ENCODE measurements around the gene ACTBL2.
"Not testable (repeated sequence)": the region's sequence is repeated elsewhere in the genome, so short reads cannot be mapped to it uniquely, and the experiment has no call there.

The ACTBL2 gene

DNA sequence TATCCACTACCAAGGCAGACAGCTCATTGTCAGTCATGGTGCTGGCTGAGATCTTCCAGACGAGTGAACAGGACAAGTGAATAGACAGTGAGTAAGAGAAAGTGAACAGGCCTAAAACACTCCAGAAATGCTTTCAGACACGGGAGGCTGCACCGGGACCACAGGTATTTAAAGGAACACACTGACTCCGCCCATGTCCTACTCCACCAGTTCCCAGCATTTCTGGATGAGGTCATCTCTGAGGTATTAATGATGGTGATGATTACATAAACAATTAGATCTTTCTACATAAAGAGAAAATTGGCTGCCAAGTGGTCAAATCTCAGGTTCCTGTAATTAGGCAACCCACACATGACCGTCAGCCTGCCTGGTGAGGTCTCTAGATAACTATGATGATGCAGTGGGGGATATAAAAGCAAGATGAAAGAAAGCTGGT is at the start of gene ACTBL2:
TSS of gene ACTBL2 (minus strand) at position 141 of the 436 bp plus-strand sequence. CDS start at position 37, 104 bp downstream.
- in situ Hi-C loops (cut with HindIII; ENCODE audit: low sequenced_read_pairs), result no loop called here

GRCh38 chr5:57531333-57531732 is 48.7 kb upstream of the ACTBL2 start:
- in situ Hi-C loops (cut with HindIII; ENCODE audit: low sequenced_read_pairs), result no loop called here

- in situ Hi-C loops (cut with HindIII; ENCODE audit: low sequenced_read_pairs), result no loop called here
Observed at GRCh38 chr5:57529864-57530263, 47.3 kb upstream of the ACTBL2 start.

DNA sequence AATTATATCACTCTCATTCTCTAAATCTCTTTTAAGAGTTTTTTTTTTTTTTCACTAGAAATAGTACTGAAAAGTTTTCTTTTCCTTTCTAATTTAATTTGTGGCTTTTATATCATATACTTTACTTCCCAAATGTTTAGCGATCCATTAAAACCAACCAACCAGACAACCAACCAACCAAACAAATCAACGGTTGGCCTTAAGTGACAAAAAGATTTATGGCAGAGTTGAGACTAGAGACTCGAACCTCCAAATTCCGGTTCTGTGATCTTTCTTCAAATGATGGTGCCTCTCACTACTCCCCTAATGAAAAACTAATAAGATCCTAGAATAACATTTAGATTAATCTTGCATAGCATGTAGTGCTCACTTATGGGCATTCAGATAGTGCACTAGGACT is 45.3 kb upstream of the ACTBL2 start:
- in situ Hi-C loops (cut with HindIII; ENCODE audit: low sequenced_read_pairs), result no loop called here

DNA sequence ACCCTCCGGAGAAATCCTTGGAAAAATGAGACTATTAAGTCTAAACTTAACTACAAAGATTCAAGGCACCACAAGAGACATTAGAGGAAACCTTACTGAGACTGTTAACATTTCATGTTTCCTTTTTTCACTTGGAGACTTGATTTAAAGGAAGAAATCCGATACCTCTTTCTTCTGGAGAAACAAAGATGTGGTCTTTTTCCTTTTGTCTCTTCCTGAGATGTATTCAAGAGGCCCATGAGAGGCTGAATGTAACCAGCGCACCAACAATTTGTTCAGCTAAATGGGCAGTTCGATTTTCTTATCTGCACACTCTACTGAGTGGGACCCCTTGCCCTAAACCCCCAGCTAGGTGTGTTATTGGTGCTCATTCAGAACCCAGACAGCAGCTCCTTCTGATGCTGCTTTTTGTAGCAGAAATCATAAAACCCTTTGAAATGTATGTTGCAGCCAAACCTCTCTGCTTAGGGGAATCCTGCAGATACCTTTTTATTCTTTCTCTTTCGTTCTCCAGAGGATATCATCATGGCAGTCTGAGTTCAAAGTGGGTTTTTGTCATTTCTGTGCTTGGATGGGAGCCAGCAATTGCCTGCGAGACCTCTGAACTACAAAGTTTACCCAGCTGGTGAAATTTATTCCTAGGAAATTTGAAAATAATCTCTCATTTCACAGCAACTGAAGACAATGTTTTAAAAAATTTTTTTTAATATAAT is 41.9 kb upstream of the ACTBL2 start:
- in situ Hi-C loops (cut with HindIII; ENCODE audit: low sequenced_read_pairs), result no loop called here

GRCh38 chr5:57522477-57522876 is 39.9 kb upstream of the ACTBL2 start:
- in situ Hi-C loops (cut with HindIII; ENCODE audit: low sequenced_read_pairs), result not testable (repeated sequence)

DNA sequence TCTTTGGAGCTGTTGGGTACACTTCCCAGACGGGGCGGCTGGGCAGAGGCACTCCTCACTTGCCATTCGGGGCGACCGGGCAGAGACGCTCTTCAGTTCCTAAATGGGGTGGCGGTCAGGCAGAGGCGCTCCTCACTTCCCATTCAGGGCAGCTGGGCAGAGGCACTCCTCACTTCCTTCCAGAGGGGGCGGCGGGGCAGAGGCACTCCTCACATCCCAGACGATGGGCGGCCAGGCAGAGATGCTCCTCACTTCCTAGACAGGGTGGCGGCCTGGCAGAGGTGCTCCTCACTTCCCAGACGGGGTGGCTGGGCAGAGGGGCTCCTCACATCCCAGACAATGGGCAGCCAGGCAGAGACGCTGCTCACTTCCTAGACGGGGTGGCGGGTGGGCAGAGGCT is 35.8 kb upstream of the ACTBL2 start:
- in situ Hi-C loops (cut with HindIII; ENCODE audit: low sequenced_read_pairs), result not testable (repeated sequence)

DNA sequence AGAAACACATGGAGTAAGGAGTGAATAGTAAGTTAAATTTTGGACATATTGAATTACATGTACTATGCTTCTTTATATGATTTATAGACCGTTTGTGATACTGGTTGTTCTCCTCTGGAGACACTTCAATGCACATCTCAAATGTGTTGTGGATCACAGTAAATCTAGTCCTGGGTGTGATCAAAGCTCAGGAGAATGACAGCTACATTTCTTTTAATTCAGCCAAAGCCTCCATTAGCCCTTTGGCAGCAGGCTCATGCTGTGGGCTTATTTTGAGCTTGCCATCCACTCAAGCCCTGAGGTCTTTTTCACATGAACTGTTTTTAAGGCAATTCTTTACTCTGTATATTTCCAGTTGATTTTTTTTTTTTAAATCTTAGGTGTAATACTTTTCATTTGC is 34.6 kb upstream of the ACTBL2 start:
- in situ Hi-C loops (cut with HindIII; ENCODE audit: low sequenced_read_pairs), result no loop called here

DNA sequence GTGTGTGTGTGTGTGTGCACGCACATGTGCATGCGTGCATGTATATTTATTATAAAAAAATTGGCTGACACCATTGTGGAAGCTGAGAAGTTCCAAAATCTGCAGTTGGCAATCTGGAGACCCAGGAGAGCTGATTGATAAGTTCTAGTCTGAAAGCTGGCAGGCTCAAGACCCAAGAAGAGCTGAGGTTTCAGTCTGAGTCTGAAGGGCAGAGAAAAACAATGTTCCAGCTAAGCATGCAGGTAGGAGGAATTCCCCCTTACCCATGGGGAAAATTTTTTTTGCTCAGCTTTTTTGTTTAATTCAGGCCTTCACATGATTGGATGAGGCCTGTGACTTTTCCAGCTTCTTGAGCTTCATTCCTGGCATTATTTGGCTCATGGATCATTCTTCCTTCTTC is 31.2 kb upstream of the ACTBL2 start:
- in situ Hi-C loops (cut with HindIII; ENCODE audit: low sequenced_read_pairs), result no loop called here

DNA sequence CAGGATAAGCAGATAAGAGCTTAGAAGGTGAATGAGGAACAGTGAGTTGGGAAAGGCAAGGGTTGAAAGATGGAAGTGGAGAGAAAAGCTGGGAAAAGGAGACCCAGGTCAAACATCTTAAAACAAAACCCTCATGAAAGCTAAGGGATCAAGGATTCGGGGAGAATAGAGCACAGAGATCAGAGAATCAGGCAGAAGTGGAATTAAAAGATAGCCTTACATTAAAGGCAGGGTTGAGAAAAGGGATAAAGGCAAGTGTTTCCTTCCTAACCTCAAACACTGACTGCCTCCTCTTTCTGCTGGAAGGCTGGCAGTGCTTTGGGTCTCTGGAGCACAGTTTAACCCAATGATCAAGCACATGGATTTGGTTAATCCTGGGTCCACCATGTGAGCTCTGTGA is 28.7 kb upstream of the ACTBL2 start:
- in situ Hi-C loops (cut with HindIII; ENCODE audit: low sequenced_read_pairs), result no loop called here

DNA sequence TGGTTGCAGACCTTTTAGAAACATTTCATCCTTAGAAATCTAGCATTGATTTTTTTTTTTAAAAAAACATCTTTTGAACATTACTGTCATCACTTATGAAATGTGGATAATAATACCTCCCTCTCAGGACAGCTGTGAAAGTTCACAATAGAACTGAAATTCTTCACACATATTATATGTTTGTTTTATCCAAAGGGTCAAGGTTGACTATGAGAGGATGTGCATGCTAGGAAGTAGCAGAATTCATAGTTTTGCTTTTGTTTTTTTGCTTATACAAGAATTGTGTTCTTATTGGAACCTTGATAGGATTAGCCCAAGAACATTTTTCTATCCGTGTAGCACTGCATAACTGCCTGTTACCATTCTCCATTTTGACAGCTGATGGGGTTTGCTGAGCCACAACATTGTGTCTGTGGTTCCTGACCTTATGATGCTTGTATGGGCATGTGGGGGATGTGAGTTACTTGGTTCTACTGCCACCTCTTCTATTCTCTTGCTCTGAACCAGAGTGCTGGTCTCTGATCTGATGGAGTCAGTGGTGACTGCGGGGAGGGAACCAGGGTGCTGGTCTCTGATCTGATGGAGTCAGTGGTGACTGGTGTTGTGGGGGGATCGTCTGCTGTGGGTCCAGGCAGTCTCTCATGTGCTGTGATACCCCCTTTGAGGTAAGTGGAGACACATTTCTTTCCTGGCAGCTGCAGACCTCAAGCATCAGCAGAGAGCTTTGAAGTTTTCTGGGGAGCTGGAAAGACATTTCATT is 27.1 kb upstream of the ACTBL2 start:
- in situ Hi-C loops (cut with HindIII; ENCODE audit: low sequenced_read_pairs), result no loop called here

DNA sequence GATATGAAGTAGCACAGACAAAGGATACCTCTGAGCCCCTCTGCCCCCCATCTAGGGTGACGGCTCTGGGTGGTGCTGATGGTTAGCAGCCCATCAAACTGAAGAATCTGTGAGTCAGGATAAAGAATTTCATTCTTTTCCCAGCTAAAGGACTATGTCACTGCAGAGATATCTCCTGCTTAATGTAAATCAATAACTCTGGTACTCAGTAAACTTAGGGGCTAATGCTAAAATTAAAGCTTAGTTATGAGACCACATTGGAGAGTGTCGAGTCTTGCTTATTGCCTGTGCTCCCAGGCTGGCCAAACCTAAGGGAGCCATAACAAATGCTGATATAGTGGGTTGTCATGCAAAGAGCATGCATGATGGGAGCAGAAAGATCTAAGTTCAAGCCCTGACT is 25.6 kb upstream of the ACTBL2 start:
- in situ Hi-C loops (cut with HindIII; ENCODE audit: low sequenced_read_pairs), result no loop called here

DNA sequence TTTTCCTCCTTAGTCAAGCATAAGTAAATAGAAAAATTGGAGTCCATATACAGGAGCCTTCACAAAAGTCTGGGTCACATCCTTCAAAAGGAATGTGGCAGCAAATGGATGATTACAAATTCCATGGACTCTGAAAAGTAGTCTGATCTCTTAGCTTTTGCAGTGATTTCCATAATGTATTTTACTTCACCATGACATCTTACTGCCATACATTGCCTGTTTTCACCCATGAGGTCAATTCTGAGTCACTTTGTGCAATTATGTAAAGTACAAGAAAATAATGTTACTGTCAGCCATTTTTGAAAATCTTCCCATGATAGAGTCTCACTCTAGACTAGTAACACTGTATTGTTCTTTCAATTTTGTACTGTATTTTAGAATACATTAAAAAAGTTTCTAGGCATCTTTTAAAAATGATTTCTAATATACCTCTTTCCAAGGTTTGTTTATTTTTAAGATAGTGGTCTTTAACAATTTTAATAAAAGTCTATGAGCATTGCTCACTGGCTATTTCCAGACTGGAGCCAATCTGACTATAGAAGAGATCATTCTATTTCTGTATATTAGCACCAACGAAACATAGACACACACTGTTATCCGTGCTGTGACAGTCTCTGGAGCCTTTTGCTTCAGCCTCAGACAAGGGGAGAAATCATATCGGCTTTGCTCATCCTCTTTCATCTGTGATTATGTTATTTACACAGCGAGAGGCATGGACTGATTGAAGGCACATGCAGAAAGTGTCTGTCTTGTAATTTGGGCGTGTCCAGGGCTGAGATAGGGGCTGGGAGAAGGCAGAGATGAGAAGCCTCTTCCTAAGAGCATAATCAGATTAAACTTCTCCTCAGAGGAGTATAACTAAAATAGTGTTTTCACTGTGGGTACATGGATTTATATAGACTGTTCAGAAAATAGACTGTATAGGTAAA is 22.9 kb upstream of the ACTBL2 start:
- in situ Hi-C loops (cut with HindIII; ENCODE audit: low sequenced_read_pairs), result no loop called here

DNA sequence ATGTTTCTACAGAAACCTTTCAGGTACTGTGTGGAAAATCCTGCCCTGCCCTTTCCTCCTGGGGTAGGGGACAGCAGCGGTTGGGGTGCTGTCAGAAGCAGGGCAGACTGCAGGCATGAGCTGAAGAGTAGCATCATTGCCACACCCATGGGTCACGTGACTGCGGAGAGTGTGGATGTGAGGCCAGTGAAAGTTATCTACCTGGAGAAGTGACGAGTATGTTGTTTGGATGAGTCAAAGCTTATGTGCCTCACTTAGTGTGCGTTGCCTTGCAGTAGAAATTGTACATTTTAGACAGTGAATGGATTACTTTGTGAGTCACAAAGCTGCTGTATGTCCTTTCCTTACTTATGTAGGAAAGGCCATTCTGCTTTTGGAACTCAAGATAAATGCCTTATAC is 21.7 kb upstream of the ACTBL2 start:
- in situ Hi-C loops (cut with HindIII; ENCODE audit: low sequenced_read_pairs), result loop anchor here (5.0 kb wide), 2 partner anchors 38 to 268 kb away; no protein-coding TSS in a partner anchor

DNA sequence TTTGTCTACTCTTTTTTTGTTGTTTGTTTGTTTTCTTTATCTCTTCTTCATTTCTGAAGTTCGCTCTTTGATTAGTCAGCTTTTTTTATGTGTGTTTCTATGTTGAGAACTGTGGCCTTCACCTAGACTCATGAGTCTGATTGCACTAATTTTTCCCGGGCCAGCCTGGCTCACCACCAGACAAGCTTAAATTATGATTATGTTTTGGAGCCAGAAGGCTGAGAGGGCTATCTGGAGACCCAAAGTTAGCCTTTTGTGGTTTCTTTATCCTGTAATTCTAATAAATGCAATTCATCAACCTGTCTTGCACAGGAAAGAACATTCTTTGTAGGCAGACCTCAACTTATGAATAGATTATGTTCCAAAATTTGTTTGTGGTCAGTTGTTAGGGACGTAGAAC is 20.8 kb upstream of the ACTBL2 start:
- in situ Hi-C loops (cut with HindIII; ENCODE audit: low sequenced_read_pairs), result loop anchor here (5.0 kb wide), 2 partner anchors 39 to 269 kb away; no protein-coding TSS in a partner anchor

DNA sequence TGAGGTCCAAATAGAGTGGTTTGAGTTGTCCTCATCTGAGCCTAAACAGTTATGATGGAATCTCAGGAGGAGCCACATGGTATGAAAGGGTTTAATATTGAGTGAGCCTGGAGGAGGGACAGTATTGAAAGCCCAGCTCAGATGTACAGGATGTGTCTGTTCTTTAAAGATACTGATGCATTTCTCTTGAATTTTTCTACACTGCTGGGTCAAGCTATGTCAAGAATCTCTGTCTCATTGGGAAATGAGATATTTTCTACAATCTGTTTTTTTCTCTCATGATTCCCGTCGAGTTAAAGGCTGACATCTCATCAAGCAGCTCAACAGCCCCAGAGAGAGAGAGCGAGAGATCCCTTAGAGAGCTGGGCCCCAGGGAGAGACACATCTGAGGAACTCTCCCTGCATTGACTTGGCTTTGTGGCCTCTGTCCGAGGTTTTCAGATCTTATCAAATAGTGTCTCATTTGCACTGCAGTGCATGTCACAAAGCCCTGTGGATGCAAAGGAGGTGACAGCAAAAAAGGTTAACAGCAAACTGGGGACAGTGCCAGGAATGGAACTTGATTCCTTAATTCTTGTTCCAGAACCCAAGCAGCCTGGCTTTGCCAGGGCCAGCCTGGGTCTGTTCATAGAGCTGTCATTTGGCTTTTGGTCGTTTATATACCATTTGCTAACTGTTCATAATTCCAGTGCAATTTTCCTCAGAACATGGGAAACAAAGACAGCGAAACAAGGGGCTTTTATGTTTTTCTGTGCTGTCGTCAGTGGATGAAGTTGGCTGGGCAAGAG is 19.0 kb upstream of the ACTBL2 start:
- in situ Hi-C loops (cut with HindIII; ENCODE audit: low sequenced_read_pairs), result loop anchor here (5.0 kb wide), 2 partner anchors 41 to 271 kb away; no protein-coding TSS in a partner anchor

DNA sequence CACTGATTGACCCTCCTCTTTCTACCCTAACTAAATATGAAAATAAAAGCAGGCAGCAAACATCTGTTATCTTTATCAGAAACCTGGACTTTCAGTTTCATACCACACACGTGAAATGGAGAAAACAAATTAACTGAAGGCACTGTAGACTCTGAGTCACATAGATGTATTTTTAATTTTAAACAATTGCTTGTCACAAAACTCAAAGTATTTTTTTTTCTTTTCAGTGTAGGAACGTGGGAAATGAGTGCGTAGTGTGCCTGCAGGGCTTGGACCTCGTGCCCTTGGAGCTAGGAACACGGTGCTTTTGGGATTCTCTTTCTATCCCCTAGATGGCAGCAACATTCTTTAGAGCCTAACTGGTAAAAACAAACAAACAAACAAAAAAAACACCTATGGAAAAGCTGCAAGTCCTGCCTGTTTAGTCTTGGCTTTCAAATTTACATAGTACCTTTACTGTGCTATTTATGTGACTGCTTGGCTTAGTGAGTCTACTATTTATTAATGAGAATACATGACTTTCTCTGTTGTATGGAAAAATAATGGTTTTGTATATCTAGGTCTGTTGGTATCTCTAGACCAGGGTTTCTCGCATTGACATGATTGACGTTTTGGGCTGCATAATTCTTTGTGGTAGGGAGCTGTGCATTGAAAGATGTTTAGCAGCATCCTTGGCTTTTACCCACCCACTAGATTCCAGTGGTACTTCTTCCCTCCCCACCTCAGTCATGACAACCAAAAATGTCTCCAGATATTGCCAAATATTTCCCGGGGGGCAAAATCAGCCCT is 16.8 kb upstream of the ACTBL2 start:
- in situ Hi-C loops (cut with HindIII; ENCODE audit: low sequenced_read_pairs), result loop anchor here (5.0 kb wide), 3 partner anchors 43 to 963 kb away; partner anchors contain the start of gene PLK2

DNA sequence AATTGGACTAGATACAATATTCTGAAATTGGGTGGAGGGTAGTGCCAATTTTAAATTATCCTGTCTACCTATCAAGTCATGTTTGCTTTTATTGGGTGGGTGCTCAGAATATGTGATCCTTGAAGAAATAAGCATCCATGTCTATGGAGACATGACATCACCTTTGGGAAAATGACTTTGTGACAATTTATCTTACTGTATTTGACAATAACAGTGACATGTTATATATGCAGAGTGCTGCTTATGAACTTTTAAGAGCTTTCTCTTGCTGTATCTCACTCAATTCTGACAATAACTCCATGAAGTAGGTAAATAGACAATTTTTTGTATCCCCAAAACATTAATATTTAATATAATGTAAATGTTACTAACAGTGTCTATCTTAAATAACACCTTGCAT is 15.1 kb upstream of the ACTBL2 start:
- in situ Hi-C loops (cut with HindIII; ENCODE audit: low sequenced_read_pairs), result loop anchor here (5.0 kb wide), 1 partner anchor 965 kb away; the partner anchor contains the start of gene PLK2

All from endothelial cell of hepatic sinusoid (primary cell).